ENCODE data around the gene CES4A.
"Not testable (repeated sequence)": the region's sequence is repeated elsewhere in the genome, so short reads cannot be mapped to it uniquely, and the experiment has no call there.

CES4A gene

DNA sequence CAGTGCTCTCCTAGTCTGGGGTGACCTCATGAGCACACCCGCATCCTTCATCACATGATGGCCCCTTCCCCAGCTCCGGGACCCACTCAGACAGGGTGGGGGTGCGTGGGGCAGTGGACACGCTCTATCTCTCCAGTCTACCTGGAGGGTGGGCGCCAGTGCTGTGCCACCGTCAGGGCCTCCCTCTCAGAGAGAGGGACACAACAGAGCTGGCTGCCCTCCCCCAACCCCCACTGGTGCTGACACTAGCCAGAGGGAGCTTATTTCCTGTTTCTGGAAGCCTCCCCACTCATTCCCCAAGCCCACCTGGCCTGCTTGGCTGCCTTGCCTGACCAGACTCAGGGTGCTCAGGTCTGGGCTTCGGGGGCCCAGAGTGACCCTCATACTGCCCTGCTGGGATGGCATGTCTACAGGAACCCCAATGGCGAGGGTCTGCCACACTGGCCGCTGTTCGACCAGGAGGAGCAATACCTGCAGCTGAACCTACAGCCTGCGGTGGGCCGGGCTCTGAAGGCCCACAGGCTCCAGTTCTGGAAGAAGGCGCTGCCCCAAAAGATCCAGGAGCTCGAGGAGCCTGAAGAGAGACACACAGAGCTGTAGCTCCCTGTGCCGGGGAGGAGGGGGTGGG is 44.8 kb upstream of the CES4A start:
- Histone ChIP-seq H3K18ac (ENCODE audit: low read length) (no peak overlapping the region), H3K79me2 (ENCODE audit: control insufficient read depth, insufficient read depth, low read length, poor library complexity) (no peaks in the 10 kb centered on the region), H3K27ac (ENCODE audit: low read depth, low read length) (no peak overlapping the region), H4K91ac (ENCODE audit: low read depth, low read length) (no peak overlapping the region), H3K9me3 (ENCODE audit: insufficient read depth, low read depth, low read length) (peaks cover 2% of the 10 kb centered on the region), H3K23ac (ENCODE audit: low read length) (no peak overlapping the region), H3K14ac (ENCODE audit: low read length) (no peak overlapping the region), H2AK5ac (ENCODE audit: low read length) (no peak overlapping the region), H2BK5ac (ENCODE audit: low read depth, low read length, poor library complexity) (no peak overlapping the region), H2AFZ (ENCODE audit: insufficient read depth, low read length, poor library complexity) (no peak overlapping the region), H2BK12ac (ENCODE audit: low read length) (no peak overlapping the region), H3K4me2 (ENCODE audit: low read length) (no peak overlapping the region), H4K8ac (ENCODE audit: low read depth, low read length) (no peak overlapping the region), H4K12ac (ENCODE audit: low read depth, low read length) (no peak overlapping the region), H3K27me3 (ENCODE audit: insufficient read depth, low read length) (peaks cover 9% of the 10 kb centered on the region), H3K4ac (ENCODE audit: low read depth, low read length) (no peak overlapping the region), H3K36me3 (ENCODE audit: control insufficient read depth in 1 of 2, insufficient read depth in 2 of 2, low read length in 2 of 2) (peaks cover 44 to 46% of the 10 kb centered on the region in 2 experiments), H2BK120ac (ENCODE audit: insufficient read depth, low read length, poor library complexity) (no peak overlapping the region), H3K4me1 (ENCODE audit: control insufficient read depth in 1 of 2, insufficient read depth in 2 of 2, low read length in 2 of 2) (no peaks in the 10 kb centered on the region), H3K9ac (ENCODE audit: low read length) (no peak overlapping the region), H3K4me3 (ENCODE audit: low read depth, low read length) (no peak overlapping the region), H3K79me1 (ENCODE audit: low read length) (no peaks in the 10 kb centered on the region)
- DNase-seq, result no peak
- WGBS (ENCODE audit: extremely low coverage, insufficient coverage, insufficient read length), result no CpG with 5 or more reads among the region's 15 CpGs

DNA sequence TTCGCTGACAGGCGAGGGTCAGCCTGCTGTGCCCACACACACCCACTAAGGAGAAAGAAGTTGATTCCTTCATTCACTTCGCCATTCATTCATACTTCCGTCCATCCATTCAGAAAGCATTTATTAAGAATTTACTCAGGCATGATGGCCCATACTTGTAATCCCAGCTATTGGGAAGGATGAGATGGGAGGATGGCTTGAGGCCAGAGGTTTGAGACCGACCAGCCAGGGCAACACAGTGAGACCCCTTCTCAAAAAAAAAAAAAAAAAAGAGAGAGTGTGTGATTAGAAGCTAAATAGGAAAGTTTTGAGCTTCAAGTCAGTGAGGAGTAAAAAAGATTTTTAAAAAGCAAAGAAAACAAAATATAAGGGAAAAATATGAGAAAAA is 44.3 kb upstream of the CES4A start:
- WGBS (ENCODE audit: extremely low coverage, insufficient coverage, insufficient read length), result no CpG with 5 or more reads among the region's 5 CpGs
- Histone ChIP-seq H3K4me2 (ENCODE audit: low read length) (no peak overlapping the region), H3K79me2 (ENCODE audit: control insufficient read depth, insufficient read depth, low read length, poor library complexity) (no peaks in the 10 kb centered on the region)

GRCh38 chr16:66944971-66945370 is 43.4 kb upstream of the CES4A start:
- H2AFZ ChIP-seq (ENCODE audit: insufficient read depth, low read length, poor library complexity); H3K79me1 ChIP-seq (ENCODE audit: low read length); H3K9me3 ChIP-seq (ENCODE audit: insufficient read depth, low read depth, low read length); H4K8ac ChIP-seq (ENCODE audit: low read depth, low read length); H2AK5ac ChIP-seq (ENCODE audit: low read length); H3K4me1 ChIP-seq (ENCODE audit: control insufficient read depth in 1 of 2, insufficient read depth in 2 of 2, low read length in 2 of 2); DNase-seq; H3K79me2 ChIP-seq (ENCODE audit: control insufficient read depth, insufficient read depth, low read length, poor library complexity); H3K27ac ChIP-seq (ENCODE audit: low read depth, low read length); H3K14ac ChIP-seq (ENCODE audit: low read length); H3K23ac ChIP-seq (ENCODE audit: low read length); H4K91ac ChIP-seq (ENCODE audit: low read depth, low read length); H2BK12ac ChIP-seq (ENCODE audit: low read length); H3K4me2 ChIP-seq (ENCODE audit: low read length); H3K9ac ChIP-seq (ENCODE audit: low read length); H4K12ac ChIP-seq (ENCODE audit: low read depth, low read length); H2BK5ac ChIP-seq (ENCODE audit: low read depth, low read length, poor library complexity); H3K18ac ChIP-seq (ENCODE audit: low read length); H3K4ac ChIP-seq (ENCODE audit: low read depth, low read length); H2BK120ac ChIP-seq (ENCODE audit: insufficient read depth, low read length, poor library complexity); H3K4me3 ChIP-seq (ENCODE audit: low read depth, low read length): not testable (repeated sequence)
- Histone ChIP-seq H3K27me3 (ENCODE audit: insufficient read depth, low read length) (peaks cover 21% of the 10 kb centered on the region), H3K36me3 (ENCODE audit: control insufficient read depth in 1 of 2, insufficient read depth in 2 of 2, low read length in 2 of 2) (peaks cover 38 to 40% of the 10 kb centered on the region in 2 experiments)
- no CpG with 5 or more reads among the region's 9 CpGs for WGBS (ENCODE audit: extremely low coverage, insufficient coverage, insufficient read length)

More for the DNA sequence above, 44.3 kb upstream of the CES4A start:
- Histone ChIP-seq H3K9ac (ENCODE audit: low read length) (no peak overlapping the region), H3K23ac (ENCODE audit: low read length) (no peak overlapping the region), H3K4me1 (ENCODE audit: control insufficient read depth in 1 of 2, insufficient read depth in 2 of 2, low read length in 2 of 2) (no peaks in the 10 kb centered on the region), H2AK5ac (ENCODE audit: low read length) (no peak overlapping the region), H3K36me3 (ENCODE audit: control insufficient read depth in 1 of 2, insufficient read depth in 2 of 2, low read length in 2 of 2) (peaks cover 42 to 44% of the 10 kb centered on the region in 2 experiments), H3K14ac (ENCODE audit: low read length) (no peak overlapping the region), H3K27ac (ENCODE audit: low read depth, low read length) (no peak overlapping the region), H3K79me1 (ENCODE audit: low read length) (no peaks in the 10 kb centered on the region), H2BK120ac (ENCODE audit: insufficient read depth, low read length, poor library complexity) (no peak overlapping the region), H4K8ac (ENCODE audit: low read depth, low read length) (no peak overlapping the region), H4K91ac (ENCODE audit: low read depth, low read length) (no peak overlapping the region), H2BK12ac (ENCODE audit: low read length) (no peak overlapping the region), H3K27me3 (ENCODE audit: insufficient read depth, low read length) (peaks cover 14% of the 10 kb centered on the region), H3K4me3 (ENCODE audit: low read depth, low read length) (no peak overlapping the region), H3K18ac (ENCODE audit: low read length) (no peak overlapping the region), H3K9me3 (ENCODE audit: insufficient read depth, low read depth, low read length) (peaks cover 2% of the 10 kb centered on the region), H2BK5ac (ENCODE audit: low read depth, low read length, poor library complexity) (no peak overlapping the region), H3K4ac (ENCODE audit: low read depth, low read length) (no peak overlapping the region), H4K12ac (ENCODE audit: low read depth, low read length) (no peak overlapping the region), H2AFZ (ENCODE audit: insufficient read depth, low read length, poor library complexity) (no peak overlapping the region)
- no peak for DNase-seq

- Histone ChIP-seq H2BK5ac (ENCODE audit: low read depth, low read length, poor library complexity) (no peak overlapping the region), H3K27ac (ENCODE audit: low read depth, low read length) (no peak overlapping the region), H2AK5ac (ENCODE audit: low read length) (no peak overlapping the region), H3K36me3 (ENCODE audit: control insufficient read depth in 1 of 2, insufficient read depth in 2 of 2, low read length in 2 of 2) (peaks cover 29 to 30% of the 10 kb centered on the region in 2 experiments), H3K27me3 (ENCODE audit: insufficient read depth, low read length) (peaks cover 21% of the 10 kb centered on the region), H3K79me2 (ENCODE audit: control insufficient read depth, insufficient read depth, low read length, poor library complexity) (no peaks in the 10 kb centered on the region), H3K4me3 (ENCODE audit: low read depth, low read length) (no peak overlapping the region), H2BK12ac (ENCODE audit: low read length) (no peak overlapping the region), H4K12ac (ENCODE audit: low read depth, low read length) (no peak overlapping the region), H2AFZ (ENCODE audit: insufficient read depth, low read length, poor library complexity) (no peak overlapping the region), H2BK120ac (ENCODE audit: insufficient read depth, low read length, poor library complexity) (no peak overlapping the region), H3K4ac (ENCODE audit: low read depth, low read length) (no peak overlapping the region), H4K91ac (ENCODE audit: low read depth, low read length) (no peak overlapping the region), H3K14ac (ENCODE audit: low read length) (no peak overlapping the region), H3K9ac (ENCODE audit: low read length) (no peak overlapping the region), H3K9me3 (ENCODE audit: insufficient read depth, low read depth, low read length) (peaks cover 2% of the 10 kb centered on the region), H3K4me1 (ENCODE audit: control insufficient read depth in 1 of 2, insufficient read depth in 2 of 2, low read length in 2 of 2) (no peaks in the 10 kb centered on the region), H3K4me2 (ENCODE audit: low read length) (no peak overlapping the region), H3K18ac (ENCODE audit: low read length) (no peak overlapping the region), H3K79me1 (ENCODE audit: low read length) (no peaks in the 10 kb centered on the region), H3K23ac (ENCODE audit: low read length) (no peak overlapping the region), H4K8ac (ENCODE audit: low read depth, low read length) (no peak overlapping the region)
- WGBS (ENCODE audit: extremely low coverage, insufficient coverage, insufficient read length), result no CpG with 5 or more reads among the region's 4 CpGs
- DNase-seq, result no peak
Measured at GRCh38 chr16:66945939-66946338, 42.5 kb upstream of the CES4A start.

Data from trophoblast cell (in vitro differentiated cells and primary cell).